Muscle layer of duodenum (tissue), 2 donors: ENCODE data around the gene IGSF11.
"Not testable (repeated sequence)": the region's sequence is repeated elsewhere in the genome, so short reads cannot be mapped to it uniquely, and the experiment has no call there.

Experiments used
- H3K27ac ChIP-seq: one replicate; pipeline ENCODE4 v1.7.0; 2013; ENCODE audit warnings: mild to moderate bottlenecking, low read length
- H3K27me3 ChIP-seq: one replicate; pipeline ENCODE4 v1.7.0; 2013; ENCODE audit warnings: low read depth, mild to moderate bottlenecking, control low read depth, low read length
- H3K36me3 ChIP-seq, 2 donors: one replicate each; pipeline ENCODE4 v1.7.0; 2013; ENCODE audit warnings: low read length in 2 of 2, control low read depth in 1 of 2, mild to moderate bottlenecking in 1 of 2; ENCODE audit not compliant: insufficient read depth in 2 of 2, control insufficient read depth in 1 of 2
- H3K4me1 ChIP-seq, 2 donors: one replicate each; pipeline ENCODE4 v1.7.0; 2013; ENCODE audit warnings: low read length in 2 of 2, mild to moderate bottlenecking in 2 of 2, control low read depth in 1 of 2, moderate library complexity in 1 of 2; ENCODE audit not compliant: insufficient read depth in 2 of 2, control insufficient read depth in 1 of 2
- H3K4me3 ChIP-seq, 2 donors: one replicate each; pipeline ENCODE4 v1.7.0; 2013; ENCODE audit warnings: low read length in 2 of 2, low read depth in 1 of 2, mild to moderate bottlenecking in 1 of 2
- H3K9me3 ChIP-seq, 2 donors: one replicate each; pipeline ENCODE4 v1.7.0; 2013; ENCODE audit warnings: low read length in 2 of 2, control low read depth in 1 of 2, mild to moderate bottlenecking in 1 of 2; ENCODE audit not compliant: control insufficient read depth in 1 of 2
- donor health status: healthy.

The IGSF11 gene, protein sequence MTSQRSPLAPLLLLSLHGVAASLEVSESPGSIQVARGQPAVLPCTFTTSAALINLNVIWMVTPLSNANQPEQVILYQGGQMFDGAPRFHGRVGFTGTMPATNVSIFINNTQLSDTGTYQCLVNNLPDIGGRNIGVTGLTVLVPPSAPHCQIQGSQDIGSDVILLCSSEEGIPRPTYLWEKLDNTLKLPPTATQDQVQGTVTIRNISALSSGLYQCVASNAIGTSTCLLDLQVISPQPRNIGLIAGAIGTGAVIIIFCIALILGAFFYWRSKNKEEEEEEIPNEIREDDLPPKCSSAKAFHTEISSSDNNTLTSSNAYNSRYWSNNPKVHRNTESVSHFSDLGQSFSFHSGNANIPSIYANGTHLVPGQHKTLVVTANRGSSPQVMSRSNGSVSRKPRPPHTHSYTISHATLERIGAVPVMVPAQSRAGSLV

DNA sequence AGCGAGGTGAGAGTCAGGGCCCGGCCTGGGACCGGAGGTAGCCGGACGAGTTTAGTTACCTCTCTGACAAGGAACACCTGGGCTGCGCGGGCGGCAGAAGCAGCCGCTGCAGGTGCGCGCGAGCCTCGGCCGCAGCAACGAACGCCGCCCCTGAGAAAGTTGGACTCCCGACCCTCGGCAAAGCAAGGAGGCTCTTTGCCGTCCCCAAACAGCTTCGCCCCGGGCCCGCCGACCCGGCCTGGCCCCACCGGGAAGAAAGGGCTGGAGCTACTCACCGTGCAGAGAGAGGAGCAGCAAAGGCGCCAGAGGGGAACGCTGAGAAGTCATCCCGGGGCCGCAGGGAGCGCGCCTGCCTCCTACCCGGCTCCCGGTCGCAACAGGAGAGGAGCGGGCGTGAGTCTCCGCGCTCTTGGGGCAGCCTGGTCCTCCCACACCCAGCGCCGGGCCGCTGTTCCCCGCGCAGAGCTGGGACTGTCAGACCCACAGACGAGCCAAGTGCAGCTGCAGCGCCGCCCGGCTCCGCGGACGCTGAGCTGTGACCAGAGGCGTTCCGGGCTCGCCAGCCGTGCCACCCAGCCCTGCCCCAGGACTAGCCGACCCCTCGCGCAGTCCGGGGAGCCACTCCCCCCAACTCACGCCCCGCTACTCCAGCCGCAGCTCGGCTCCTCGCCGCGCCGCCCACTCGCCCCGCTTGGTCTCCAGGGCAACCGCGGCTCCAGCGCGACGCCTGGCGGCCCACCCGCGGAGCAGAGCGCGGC is at the start of gene IGSF11:
Gene IGSF11 (minus strand): TSS at position 591 of the 758 bp plus-strand sequence. CDS start 264 bp downstream, at position 327.
- H3K36me3 ChIP-seq: no peaks in the 10 kb centered on the region
- H3K27ac ChIP-seq: no peak within 1 kb of the TSS
- peaks cover 0 to 5% of the 10 kb centered on the region in 2 donors for H3K4me1 ChIP-seq
- H3K27me3 ChIP-seq: peaks cover 5% of the 10 kb centered on the region
- H3K4me3 ChIP-seq: peak within 1 kb of the TSS; percentile 43 to 87
- no peaks in the 10 kb centered on the region for H3K9me3 ChIP-seq

DNA sequence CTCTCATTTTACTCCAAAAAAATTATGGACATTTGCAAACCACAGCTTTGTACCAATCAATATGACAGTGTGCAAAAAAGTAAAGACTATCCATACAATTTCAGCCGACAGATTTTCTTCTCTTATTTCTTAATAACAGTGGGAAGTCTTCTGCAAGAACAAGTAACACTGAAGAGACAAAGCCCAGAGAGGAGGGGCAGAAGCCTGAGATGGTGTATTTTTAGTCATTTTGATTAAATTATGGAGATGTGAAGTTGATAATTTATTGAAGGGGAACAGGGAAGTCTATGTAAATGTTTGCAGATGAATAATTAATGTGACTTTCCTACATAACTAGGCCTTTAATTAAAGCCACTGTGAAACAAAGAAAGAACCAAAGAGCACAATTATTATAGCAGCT is 45.7 kb upstream of the IGSF11 start:
- Histone ChIP-seq H3K36me3 (no peaks in the 10 kb centered on the region), H3K4me3 (no peak overlapping the region), H3K27me3 (no peaks in the 10 kb centered on the region), H3K9me3 (peaks cover 0 to 8% of the 10 kb centered on the region in 2 donors), H3K27ac (no peak overlapping the region), H3K4me1 (no peaks in the 10 kb centered on the region)

DNA sequence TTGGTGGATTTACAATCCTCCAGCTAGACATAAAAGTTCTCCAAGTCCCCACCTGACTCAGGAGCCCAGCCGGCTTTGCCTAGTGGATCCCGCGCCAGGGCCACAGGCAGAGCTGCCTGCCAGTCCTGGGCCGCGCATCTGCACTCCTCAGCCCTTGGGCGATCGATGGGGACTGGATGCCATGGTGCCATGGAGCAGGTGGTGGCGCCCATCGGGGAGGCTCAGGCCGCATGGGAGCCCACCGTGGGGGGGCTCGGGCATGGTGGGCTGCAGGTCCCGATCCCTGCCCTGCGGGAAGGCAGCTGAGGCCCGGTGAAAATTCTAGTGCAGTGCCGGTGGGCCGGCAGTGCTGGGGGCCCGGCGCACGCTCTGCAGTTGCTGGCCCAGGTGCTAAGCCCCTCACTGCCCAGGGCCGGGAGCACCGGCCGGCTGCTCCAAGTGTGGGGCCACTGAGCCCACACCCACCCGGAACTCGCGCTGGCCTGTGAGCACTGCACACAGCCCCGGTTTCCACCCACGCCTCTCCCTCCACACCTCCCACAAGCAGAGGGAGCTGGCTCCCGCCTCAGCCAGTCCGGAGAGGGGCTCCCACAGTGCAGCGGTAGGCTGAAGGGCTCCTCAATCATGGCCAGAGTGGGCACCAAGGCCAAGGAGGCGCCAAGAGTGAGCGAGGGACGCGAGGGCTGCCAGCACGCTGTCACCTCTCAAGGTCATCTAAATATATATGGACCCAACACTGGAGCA is 38.8 kb upstream of the IGSF11 start:
- no peak overlapping the region for H3K27ac ChIP-seq
- no peak overlapping the region for H3K4me3 ChIP-seq
- no peaks in the 10 kb centered on the region for H3K36me3 ChIP-seq
- peaks cover 0 to 6% of the 10 kb centered on the region in 2 donors for H3K9me3 ChIP-seq
- H3K4me1 ChIP-seq: no peaks in the 10 kb centered on the region
- H3K27me3 ChIP-seq: no peaks in the 10 kb centered on the region

DNA sequence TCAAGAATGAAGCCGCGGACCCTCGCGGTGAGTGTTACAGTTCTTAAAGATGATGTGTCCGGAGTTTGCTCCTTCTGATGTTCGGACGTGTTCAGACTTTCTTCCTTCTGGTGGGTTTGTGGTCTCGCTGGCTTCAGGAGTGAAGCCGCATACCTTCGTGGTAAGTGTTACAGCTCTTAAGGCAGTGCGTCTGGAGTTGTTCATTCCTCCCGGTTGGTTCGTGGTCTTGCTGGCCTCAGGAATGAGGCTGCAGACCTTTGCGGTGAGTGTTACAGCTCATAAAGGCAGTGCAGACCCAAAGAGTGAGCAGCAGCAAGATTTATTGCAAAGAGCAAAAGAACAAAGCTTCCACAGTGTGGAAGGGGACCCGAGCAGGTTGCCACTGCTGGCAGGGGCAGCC is 37.8 kb upstream of the IGSF11 start:
- H3K9me3 ChIP-seq, H3K4me1 ChIP-seq, H3K27ac ChIP-seq, H3K36me3 ChIP-seq, H3K27me3 ChIP-seq, H3K4me3 ChIP-seq: not testable (repeated sequence)

DNA sequence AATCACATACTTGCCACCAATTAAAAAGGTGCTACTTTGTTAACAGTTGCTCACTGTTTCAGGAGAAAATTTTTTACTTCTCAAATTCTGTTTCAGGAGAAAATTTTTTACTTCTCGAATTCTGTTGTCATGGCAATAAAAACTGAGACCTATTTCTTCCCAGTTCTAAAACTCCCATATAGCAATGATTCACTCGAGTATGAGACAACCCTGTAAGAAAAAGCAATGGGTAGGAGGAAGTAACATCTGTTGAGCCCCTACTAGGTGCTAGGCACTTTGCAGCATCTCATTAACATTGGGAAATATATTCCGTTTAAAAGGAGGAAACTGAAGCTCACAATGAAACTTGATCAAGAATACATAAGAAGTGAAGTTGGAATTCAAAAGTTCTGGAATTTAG is 35.1 kb upstream of the IGSF11 start:
- Histone ChIP-seq H3K36me3 (no peaks in the 10 kb centered on the region), H3K4me1 (no peaks in the 10 kb centered on the region), H3K27ac (no peak overlapping the region), H3K9me3 (no peaks in the 10 kb centered on the region), H3K4me3 (no peak overlapping the region), H3K27me3 (no peaks in the 10 kb centered on the region)

DNA sequence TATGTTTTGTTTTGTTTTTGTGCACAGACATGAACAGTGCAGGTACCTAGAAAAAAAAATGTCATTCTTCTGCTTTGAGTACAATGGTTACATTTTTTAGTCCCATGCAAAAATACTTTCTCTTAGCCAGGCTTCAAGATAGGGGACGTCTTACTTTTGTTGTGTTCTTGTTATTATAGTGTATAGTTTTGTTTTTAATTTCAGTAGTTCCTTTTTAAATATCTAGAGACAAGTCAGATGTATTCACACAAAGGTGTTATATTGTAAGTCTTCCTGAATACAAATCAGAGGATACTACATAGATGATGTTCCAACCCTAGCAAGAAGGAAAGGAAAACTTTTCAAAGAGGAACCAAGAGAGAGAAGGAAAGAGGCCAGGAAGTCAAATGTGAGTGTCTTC is 28.8 kb upstream of the IGSF11 start:
- H3K27me3 ChIP-seq: no peaks in the 10 kb centered on the region
- no peaks in the 10 kb centered on the region for H3K36me3 ChIP-seq
- H3K9me3 ChIP-seq: no peaks in the 10 kb centered on the region
- H3K27ac ChIP-seq: no peak overlapping the region
- H3K4me3 ChIP-seq: no peak overlapping the region
- H3K4me1 ChIP-seq: no peaks in the 10 kb centered on the region

DNA sequence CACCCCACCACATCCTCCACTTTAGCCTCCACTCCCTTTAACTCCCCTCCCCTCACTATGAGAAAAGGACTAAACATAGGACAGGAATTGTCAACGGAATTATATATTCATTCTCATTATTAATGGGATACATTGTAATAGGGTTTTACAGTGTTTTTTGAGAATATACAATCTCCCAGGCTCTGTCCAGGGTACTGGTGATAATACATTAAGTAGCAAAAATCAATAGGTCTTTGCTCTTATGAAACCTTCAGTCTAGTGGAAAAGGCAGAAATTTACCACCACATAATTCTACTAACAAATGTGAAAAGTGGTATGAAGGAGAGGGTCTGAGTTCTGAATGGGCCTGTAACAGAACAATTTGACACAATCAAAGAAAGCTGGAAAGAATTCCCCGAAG is 28.2 kb upstream of the IGSF11 start:
- Histone ChIP-seq H3K9me3 (no peaks in the 10 kb centered on the region), H3K27ac (no peak overlapping the region)

DNA sequence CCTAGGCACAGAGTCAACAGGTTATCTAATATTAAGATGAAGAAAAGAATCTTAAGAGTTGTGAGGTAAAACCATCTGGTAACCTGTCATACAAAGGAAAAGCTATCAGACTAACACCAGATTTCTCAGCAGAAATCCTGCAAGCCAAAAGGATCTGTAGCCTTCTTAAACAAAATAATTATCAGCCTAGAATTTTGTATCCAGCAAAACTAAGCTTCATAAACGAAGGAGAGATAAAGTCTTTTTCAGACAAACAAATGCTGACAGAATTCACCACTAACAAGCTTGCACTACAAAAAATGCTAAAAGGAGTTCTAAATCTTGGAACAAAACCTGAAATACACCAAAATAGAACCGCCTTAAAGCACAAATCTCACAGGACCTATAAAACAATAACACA is 9.9 kb upstream of the IGSF11 start:
- Histone ChIP-seq H3K9me3 (peaks cover 0 to 6% of the 10 kb centered on the region in 2 donors), H3K36me3 (no peaks in the 10 kb centered on the region), H3K27me3 (no peaks in the 10 kb centered on the region), H3K27ac (no peak overlapping the region), H3K4me3 (no peak overlapping the region), H3K4me1 (no peaks in the 10 kb centered on the region)

More for the DNA sequence above, 28.2 kb upstream of the IGSF11 start:
- Histone ChIP-seq H3K36me3 (no peaks in the 10 kb centered on the region), H3K4me1 (no peaks in the 10 kb centered on the region), H3K27me3 (no peaks in the 10 kb centered on the region), H3K4me3 (no peak overlapping the region)

DNA sequence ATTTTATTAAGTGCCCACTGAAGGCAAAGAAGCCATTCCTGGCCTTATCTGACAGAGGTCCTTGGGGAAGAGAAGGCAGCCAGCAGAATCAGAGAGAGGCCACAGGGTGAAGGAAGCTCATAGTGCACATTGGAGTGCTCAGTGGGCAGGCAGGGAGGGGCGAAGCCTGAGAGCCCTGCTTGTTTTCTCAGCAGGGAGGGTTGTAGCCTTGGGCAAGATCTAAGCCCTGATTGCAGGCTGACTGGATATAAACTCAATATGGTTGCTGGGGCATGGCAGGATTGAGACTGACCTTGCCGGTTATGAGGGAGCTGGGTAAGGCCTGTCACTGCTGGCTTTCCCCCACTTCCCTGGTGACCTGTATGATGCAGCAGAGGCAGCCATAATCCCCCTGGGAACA is 7.5 kb upstream of the IGSF11 start:
- Histone ChIP-seq H3K4me1 (no peaks in the 10 kb centered on the region), H3K9me3 (peaks cover 0 to 6% of the 10 kb centered on the region in 2 donors), H3K4me3 (no peak overlapping the region), H3K36me3 (no peaks in the 10 kb centered on the region), H3K27me3 (no peaks in the 10 kb centered on the region), H3K27ac (no peak overlapping the region)

DNA sequence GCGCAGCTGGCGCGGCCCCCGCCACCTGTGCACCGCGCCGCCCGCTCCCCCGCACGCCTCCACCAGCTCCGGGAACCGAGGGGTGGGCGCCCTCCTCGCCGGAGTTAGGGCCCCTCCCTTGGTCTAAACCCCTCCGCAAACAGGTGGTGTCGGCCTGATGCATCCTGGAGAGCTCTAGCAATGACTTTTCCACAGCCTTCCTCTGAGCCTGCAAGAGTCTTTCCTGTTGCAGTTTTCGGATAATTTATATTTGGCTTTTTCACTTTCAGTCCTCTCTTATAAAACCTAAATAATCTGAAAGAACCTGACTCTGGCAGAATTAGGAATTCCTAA is 334 bp upstream of the IGSF11 start:
- Histone ChIP-seq H3K27ac (no peak overlapping the region), H3K27me3 (peaks cover 5% of the 10 kb centered on the region), H3K36me3 (no peaks in the 10 kb centered on the region), H3K9me3 (no peaks in the 10 kb centered on the region), H3K4me1 (peaks cover 0 to 5% of the 10 kb centered on the region in 2 donors), H3K4me3 (peak overlapping the region; percentile 43 to 87)
